Breast epithelium (tissue), 3 donors: ENCODE results near the gene BRME1.

ENCODE experiments used
- POLR2AphosphoS5 ChIP-seq, 3 donors: sonication (generic); formaldehyde crosslinking; IDR thresholded peaks; one replicate each; pipeline ENCODE4 v1.6.1; 2017; ENCODE audit warnings: antibody characterized with exemption in 3 of 3
- TF ChIP-seq, protein P1 (sequence below), 3 donors: fragments of 450-650 bp; IDR thresholded peaks; one replicate each; pipeline ENCODE4 v1.5.1; 2016 to 2017; ENCODE audit warnings: antibody characterized with exemption in 3 of 3, mild to moderate bottlenecking in 3 of 3, moderate library complexity in 3 of 3

DNA sequence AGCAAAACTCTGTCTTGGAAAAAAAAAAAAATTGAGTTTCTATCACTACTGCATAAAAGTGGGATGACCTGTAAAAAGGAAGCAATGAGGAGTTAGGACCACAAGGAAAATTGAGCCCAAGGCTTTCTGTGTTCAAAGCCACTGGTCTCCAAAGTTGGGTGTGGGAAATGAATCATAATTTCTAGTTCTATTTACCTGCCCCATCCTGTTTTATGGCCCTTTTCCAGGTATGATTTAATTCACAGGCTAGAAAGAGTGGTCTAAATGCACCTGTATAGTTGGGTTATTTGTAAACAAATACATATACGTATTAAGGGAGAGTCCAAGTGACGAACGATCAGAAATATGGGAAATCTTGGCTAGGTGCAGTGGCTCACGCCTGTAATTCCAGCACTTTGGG lies 40.5 kb upstream of the BRME1 start:
- TF ChIP-seq, protein P1, sequence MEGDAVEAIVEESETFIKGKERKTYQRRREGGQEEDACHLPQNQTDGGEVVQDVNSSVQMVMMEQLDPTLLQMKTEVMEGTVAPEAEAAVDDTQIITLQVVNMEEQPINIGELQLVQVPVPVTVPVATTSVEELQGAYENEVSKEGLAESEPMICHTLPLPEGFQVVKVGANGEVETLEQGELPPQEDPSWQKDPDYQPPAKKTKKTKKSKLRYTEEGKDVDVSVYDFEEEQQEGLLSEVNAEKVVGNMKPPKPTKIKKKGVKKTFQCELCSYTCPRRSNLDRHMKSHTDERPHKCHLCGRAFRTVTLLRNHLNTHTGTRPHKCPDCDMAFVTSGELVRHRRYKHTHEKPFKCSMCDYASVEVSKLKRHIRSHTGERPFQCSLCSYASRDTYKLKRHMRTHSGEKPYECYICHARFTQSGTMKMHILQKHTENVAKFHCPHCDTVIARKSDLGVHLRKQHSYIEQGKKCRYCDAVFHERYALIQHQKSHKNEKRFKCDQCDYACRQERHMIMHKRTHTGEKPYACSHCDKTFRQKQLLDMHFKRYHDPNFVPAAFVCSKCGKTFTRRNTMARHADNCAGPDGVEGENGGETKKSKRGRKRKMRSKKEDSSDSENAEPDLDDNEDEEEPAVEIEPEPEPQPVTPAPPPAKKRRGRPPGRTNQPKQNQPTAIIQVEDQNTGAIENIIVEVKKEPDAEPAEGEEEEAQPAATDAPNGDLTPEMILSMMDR (IDR thresholded peaks at IDR 0.05), result no peak
- TF ChIP-seq POLR2AphosphoS5 (IDR thresholded peaks at IDR 0.05), result no peak
